Activated T-helper 1 cell treated with anti-CD3 and anti-CD28 coated beads, Interleukin-2, amount 50 U/mL, for 16 hours (primary cell): Measurements from ENCODE around the gene CST9.
"Not testable (repeated sequence)": the region's sequence is repeated elsewhere in the genome, so short reads cannot be mapped to it uniquely, and the experiment has no call there.

Source experiments
- DNase-seq, 2 donors: peaks; one replicate each; pipeline ENCODE4 v3.0.0-alpha.2; 2020; ENCODE audit warnings: low read depth in 1 of 2, low spot score in 1 of 2

CST9 gene

DNA sequence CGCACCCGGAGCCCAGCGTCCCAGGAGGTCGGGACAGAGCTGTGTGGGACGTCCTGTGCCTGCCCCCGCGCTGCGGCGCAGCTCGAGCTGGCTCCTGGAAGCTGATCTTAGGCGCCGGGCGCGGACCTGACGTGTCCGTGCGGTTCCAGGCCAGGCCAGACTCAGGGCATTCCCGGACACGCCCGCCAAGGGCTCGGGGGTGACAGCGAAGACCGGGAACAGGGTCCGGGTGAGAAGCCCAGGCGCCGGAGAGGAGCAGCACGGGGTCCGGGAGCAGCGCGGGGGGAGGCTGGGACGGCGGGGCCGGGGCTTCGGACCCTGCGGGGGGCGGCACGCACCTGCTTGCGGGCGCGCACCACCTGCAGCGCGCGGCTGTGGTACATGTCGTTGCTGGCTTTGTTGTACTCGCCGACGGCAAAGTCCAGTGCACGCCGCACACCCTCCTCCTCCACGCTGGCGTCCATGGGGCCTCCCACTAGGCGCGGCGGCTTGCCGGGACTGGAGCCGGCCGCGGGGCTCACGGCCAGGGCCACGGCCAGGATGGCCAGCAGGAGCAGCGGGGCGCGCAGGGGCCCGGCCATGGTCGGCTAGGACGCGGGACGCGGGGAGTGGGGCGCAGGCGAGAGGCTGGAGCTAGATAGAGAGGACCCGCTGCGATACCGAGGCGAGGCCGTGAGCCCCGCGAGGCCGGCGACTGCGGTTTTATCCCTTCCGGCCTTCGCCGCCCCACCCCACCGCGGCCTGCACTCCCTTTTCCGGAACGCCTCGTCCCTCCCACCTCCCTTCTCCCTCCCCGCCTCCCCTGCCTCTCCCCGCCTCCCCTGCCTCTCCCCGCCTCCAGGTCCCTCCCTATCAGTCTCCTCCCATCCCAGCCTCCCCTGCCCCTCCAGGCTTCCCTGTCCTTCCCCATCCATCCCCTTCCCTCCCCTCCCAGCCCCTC, 31.8 kb upstream of the CST9 start, which contains the start of gene CST3:
Gene CST3, minus strand, starts transcription at position 674 of the 940 bp plus-strand sequence. Its CDS starts 93 bp downstream, at position 581.
- DNase-seq: no peak

DNA sequence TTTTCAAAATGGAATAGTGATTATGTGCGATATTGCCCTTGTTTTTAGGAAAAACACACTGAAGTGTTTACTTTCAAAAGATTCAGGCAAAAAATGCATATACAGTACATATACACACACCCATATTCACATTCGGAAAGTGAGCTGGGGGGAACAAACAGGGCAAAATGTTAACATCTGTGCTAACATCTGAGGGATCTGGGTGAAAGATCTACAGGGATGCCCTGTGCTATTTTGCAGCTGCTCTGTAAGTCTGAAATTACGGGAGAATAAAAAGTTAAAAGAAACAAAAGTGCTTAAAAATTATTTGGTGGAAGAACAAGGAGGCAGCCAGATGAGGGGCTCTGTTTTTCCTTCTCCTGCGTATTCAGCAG, 31.2 kb upstream of the CST9 start:
- DNase-seq: no peak

DNA sequence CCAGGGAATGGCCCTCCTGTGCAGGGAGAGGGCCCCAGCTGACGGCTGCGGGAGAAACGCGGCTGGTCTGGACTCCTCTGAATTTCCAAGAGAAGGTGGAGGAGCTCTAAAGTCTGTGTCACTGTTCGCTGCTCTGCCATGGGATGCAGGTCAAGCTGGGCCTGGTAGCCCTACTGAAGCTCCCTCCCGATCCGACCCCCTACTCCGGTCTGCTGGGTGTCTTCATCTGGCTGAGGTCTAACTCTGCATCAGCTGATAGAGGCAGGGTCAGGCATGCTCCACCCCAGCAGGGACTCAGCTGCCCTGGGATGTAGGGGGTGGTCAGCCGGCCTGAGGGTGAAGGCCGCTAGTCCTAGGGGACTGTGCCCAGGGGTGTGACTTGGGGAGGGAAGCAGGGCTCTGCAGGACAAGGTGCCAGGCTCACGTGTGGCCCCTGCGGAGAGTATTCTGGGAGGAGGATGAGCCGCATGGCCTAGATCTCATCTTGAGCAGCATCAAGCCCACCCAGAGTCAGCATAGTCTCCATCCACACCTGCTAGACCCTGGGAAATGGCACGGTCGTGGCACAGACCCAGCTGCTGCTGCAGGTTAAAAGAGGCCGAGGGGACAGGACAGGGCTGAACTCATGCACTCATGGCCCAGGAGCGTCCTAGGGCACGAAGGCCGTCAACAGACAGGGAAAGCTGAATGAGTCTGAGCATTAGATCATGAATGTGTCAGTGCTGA, 30.6 kb upstream of the CST9 start:
- no peak for DNase-seq

DNA sequence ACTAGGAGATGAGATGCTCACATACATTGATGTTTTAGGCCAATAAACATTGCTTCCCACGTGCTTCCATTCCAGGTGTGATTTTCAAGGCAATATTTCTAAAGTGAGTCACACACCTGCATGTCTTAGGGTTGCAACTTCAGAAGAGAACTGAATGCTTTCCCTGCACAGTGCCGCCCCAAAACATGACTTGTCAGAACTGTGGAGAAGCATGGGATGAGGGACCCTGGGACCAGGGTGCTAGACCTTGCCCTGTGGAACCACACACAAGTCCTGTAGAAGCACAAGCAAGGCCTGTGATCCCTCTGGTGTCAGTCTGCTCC, 30.0 kb upstream of the CST9 start:
- DNase-seq: not testable (repeated sequence)

DNA sequence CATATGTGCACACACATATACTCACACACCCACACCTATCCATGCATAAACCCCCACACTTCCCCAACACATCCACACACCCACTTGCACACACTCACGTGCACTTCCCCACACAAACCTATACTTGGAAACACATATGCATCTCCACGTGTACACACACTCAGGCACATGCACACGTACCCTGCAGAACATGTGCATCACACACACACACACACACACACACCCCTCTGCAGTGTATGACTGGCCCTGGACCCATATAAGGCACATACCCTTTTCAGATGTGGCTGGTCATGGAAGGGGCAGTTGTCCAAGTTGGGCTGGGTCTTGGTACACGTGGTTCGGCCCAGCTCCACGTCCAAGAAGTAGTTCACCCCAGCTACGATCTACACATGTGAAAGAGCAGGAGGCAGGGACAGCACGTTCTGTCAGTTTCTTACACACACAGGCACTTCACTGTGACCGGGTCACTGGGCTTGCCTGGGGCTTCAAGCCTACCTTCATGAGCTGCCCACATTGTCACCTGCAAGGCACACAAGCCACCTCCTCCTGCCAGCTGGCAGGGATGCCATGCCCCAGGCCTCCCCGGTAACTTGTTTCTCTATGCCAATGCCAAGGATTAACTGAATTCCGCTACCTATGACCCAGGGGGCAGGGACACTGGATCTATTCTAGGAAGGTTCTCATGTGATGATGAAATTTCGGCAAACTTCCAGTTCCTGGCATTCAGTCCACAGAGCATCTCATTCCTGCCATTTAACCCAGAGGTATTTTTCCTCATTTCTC, 29.5 kb upstream of the CST9 start:
- DNase-seq: no peak

DNA sequence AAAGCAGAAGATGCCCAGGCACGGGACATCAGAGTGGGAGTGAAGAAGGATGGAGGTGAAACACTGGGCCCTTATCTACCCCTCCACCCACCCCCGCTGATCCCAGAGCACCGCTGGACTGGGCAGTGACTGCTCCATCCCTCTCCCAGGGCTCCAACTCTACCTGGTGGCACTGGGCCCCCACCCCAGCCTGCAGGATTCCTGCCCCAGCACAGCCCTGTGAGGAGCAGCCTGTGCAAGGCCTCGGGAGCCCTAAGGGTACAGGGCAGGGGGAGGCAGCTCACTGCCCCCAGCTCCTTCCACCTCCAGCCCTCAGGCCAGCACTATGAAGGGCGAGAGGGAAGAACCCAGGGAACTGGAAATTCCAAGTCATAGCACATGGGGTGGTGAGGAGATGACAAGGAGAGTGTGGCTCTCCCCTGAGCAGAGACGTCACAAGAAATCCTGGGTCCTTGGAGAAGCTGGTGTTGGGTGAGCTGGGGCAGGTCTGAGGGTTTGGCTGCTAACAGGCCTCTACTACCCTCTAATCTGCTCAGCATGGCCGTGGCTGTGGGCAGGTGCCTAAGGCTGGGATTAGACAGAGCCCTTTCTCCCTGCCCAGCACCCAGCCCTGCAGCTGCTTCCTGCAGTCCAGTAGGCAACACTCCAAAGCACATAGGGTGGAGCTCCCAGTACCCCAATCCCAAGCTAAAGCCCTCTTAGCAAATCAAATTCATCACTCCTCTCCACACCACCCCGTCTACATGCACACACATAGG, 28.5 kb upstream of the CST9 start:
- DNase-seq: no peak

DNA sequence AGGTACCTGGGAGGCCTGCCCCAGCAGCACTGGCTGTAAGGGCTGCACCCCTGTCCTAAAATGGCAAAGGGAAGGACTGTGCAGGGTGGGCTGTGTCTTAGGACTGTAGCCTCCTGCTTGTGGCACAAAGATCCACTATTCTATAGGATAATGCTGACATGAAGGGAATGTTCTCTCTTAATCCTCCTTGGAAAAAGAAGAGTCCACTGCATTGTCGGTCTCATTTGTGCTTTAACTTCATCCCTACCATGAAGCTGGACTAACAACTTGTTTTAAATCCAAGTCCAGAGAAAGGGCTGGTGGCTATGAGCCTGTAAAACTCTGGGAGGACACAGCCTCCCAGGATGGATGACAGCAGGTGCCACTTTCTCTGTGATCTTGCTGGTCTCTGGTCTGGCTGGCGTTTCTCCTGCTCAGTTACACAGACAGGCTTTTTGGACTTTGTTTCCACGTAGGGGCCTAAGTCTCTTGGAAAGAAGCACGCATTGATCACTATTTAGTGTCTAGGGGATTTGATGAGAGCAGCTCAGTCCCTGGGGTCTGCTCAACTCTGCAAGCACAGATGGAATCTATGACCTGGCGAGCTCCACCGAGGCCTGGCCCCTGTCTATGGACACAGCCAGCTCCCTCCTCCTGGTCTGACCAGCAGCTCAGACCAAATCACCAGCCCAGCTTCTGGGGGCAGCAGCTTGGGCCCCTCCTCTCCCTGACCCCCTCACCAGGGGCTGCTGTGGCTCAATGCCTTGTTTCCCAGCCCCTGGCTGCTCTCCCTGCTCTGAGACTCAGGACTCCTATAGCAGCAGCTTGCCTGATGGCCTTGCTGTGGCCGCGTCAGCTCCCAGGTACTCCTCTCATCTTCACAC, 27.2 kb upstream of the CST9 start:
- no peak for DNase-seq

DNA sequence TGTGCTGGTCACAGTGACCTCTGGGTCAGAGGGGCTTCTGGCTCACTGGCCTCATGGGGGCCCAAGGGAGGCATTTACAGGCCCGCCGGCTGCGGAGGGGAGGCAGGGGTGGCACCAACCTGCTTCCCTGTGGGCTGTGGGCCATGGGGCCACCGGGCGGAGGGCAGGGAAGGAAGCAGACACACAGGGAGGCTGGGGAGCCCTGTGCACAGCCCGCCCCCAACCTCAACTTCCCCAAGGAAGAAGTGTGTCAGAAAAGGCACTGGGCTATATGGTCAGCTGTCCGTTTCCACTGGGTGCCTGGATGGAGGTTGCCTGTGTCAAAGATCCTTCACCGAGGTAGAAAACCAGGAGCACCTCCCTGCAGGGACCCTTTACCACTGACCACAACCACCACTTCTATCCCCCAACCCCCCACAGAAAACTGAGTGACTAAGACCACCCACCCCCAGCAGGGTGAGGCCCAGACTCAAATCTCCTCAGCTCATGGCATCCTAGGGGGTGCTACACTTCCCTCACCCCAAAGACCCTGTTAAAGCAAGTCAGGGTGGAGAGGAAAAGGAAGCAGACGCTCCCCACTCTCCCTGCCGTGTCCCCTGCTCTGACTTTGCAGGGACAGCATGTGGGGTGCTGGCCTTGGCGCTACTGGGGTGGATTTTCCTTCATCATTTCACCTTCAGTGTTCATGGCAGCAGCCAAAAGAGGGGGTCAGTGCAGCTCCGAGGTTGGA, 26.4 kb upstream of the CST9 start:
- no peak for DNase-seq

DNA sequence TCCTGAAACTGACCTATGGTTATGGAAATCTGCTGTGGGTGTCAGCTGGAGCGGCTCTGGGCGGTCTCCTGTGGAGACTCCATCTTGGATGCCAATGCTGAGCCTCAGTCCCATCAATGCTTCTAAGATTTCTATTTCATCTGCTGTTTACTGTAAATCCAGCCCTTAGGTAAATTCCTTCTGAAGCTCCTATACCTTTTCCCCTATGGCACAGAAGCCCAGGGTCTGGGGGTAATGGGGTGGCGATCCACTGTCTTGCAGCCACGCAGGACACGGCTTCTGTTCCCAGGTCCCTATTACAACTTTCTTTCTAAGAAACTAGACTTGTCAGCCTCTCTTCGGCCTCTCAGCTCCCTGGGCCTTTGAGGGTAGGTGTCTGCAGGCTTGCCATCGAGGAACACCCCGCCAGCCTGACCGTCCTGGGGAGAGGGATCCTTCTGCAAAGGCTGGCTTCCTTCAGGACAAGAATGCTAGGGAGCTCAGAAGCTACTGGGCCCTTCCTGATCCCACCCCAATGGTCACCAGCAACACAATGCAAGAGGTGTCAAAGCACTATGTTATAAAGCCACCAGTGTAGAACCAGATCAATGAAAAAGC, 25.6 kb upstream of the CST9 start:
- DNase-seq: no peak

GRCh38 chr20:23630392-23630849, 24.7 kb upstream of the CST9 start:
- DNase-seq: no peak

GRCh38 chr20:23629542-23630391, 24.1 kb upstream of the CST9 start:
- DNase-seq: no peak

DNA sequence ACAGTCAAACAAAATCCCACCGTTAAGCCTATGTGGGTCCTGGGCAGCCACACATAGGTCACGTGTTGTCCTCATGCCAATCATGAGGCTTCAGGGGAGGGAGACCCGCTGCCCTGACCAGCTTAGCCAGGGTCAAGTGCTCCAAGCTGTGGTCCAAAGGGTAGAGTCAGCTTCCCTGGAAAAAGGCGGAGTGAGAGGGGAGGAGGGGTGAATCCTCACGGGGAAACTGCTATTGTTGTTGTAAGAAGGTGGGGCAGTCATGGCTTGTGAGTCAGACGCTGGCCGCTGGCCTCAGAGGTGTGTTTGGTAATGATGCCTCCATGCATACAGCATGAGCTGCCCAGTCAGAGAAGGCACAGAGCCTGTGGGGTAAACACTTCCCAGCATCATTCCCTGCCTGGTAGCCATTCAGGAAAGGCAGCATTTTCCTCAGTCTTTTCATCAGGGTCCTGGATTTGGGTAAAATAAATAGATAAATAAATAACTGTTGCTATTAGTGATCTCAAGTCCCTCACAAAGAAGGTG, 23.4 kb upstream of the CST9 start:
- no peak for DNase-seq

DNA sequence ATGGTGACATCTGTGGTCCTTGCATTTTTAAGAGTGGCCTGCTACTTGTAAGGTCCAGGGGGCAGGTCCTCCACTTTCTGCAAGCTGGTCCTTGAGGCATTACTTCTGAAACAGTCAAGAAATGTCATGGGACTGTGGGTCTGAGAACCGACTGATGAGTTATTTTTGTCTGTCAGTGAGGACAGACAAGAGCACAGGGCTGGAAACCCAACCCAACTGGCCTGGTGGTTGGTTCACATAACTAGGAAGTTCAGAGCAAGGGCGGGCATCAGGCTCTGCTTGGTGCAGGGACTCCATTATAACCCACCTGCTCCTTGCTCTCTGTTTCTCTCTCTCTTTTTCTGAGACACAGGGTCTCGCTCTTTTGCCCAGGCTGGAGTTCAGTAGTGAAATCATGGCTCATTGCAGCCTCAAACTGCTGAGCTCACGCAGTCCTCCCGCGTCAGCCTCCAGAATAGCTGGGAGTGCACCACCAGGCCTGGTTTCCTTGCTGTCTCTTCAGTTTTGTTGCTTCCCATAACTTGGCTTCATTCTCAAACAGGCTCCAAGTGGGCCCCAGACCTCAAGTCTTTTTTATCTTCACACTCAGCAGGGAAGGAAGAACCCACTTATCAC, 22.8 kb upstream of the CST9 start:
- DNase-seq: no peak

GRCh38 chr20:23627501-23627900, 21.8 kb upstream of the CST9 start:
- no peak for DNase-seq

DNA sequence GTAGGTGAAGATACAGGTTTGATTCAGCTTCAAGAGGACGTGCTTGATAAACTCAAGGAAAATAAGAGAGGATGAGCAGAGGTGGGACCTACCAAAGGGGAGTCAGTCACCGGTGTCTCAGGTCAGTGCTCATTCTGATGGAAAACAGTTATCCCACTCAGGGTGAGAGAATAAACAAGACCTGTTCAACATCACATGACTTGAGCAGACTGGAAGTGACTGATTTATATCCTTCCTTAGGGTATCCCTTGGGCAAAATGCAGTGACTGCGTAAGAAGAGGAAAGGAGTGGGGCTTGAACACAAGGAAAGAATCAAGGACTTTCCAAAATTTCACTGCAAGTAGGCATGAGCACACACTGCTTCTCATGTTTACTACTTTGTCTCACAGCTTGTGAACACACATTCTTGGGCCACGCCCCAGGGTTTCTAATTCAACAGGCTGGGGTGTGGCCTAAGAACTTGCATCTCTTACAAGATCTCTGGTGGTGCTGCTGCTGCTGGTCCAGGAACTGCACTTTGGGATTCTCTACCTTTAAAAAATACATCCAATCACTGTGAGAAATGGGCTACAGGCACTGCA, 20.4 kb upstream of the CST9 start:
- DNase-seq: no peak

GRCh38 chr20:23625236-23625964, 19.7 kb upstream of the CST9 start:
- DNase-seq: no peak
